GM08714 (cell line): ENCODE results near the gene TPO.
"Not testable (repeated sequence)": the region's sequence is repeated elsewhere in the genome, so short reads cannot be mapped to it uniquely, and the experiment has no call there.

Source experiments
- H3K4me3 ChIP-seq: fragments of 200-500 bp; sonication (Bioruptor generic); 2 replicates; pipeline ENCODE4 v1.5.1; 2014; ENCODE audit warnings: mild to moderate bottlenecking, low read length, inconsistent platforms
- ZNF274 ChIP-seq: IDR thresholded peaks from 2 replicates; pipeline ENCODE4 v1.6.1; 2012; ENCODE audit warnings: mild to moderate bottlenecking, low read depth, low read length

TPO gene

GRCh38 chr2:1559589-1560175 is 146.4 kb downstream of the TPO start:
- no peak overlapping the region for H3K4me3 ChIP-seq
- no peak for TF ChIP-seq ZNF274

GRCh38 chr2:1561259-1561658 is 148.0 kb downstream of the TPO start:
- TF ChIP-seq ZNF274: no peak
- no peak overlapping the region for H3K4me3 ChIP-seq

- no peak overlapping the region for H3K4me3 ChIP-seq
- TF ChIP-seq ZNF274: no peak
These were observed 148.7 kb downstream of the TPO start for GRCh38 chr2:1561811-1562421.

- no peak for TF ChIP-seq ZNF274
- H3K4me3 ChIP-seq: no peak overlapping the region
These were observed 150.0 kb downstream of the TPO start for GRCh38 chr2:1563084-1563857.

- TF ChIP-seq ZNF274: no peak
These were observed 151.0 kb downstream of the TPO start for GRCh38 chr2:1563943-1564891.

GRCh38 chr2:1567556-1568344 is 154.5 kb downstream of the TPO start:
- no peak overlapping the region for H3K4me3 ChIP-seq
- no peak for TF ChIP-seq ZNF274

More at GRCh38 chr2:1563943-1564891, 151.0 kb downstream of the TPO start:
- H3K4me3 ChIP-seq: no peak overlapping the region

GRCh38 chr2:1568345-1568668 is 155.0 kb downstream of the TPO start:
- H3K4me3 ChIP-seq: not testable (repeated sequence)

GRCh38 chr2:1569879-1570450 is 156.7 kb downstream of the TPO start:
- no peak overlapping the region for H3K4me3 ChIP-seq
- no peak for TF ChIP-seq ZNF274

GRCh38 chr2:1571477-1572417 is 158.5 kb downstream of the TPO start:
- TF ChIP-seq ZNF274: no peak
- H3K4me3 ChIP-seq: no peak overlapping the region

- no peak overlapping the region for H3K4me3 ChIP-seq
- no peak for TF ChIP-seq ZNF274
These were observed 159.4 kb downstream of the TPO start for GRCh38 chr2:1572638-1573037.

GRCh38 chr2:1577846-1578245 is 164.6 kb downstream of the TPO start:
- H3K4me3 ChIP-seq: no peak overlapping the region
- no peak for TF ChIP-seq ZNF274

- not testable (repeated sequence) for H3K4me3 ChIP-seq
These were observed 168.1 kb downstream of the TPO start for GRCh38 chr2:1581257-1581964.
